ENCODE results near the gene PCNT. TPM values are rescaled to one million over a fixed set of nuclear protein-coding genes. Genes with fewer than 3 reads are reported as not detected.

PCNT gene
- total and polyA plus RNA-seq, 9 of the 15 experiments (the other 6 are each of a cell fraction or from before 2014, with no cell fraction given): 9.1 to 53.5 (median 31.3) TPM

- TF ChIP-seq UBTF (IDR thresholded peaks at IDR 0.05; ENCODE audit: borderline replicate concordance in 1 of 2, low read depth in 2 of 2, low read length in 2 of 2) (no peak), KHSRP (IDR thresholded peaks at IDR 0.05) (no peak), RNF219 (CRISPR knock-in tag; IDR thresholded peaks at IDR 0.05) (no peak), MNT (conservative IDR thresholded peaks at IDR 0.05) (no peak)
Measured at GRCh38 chr21:46477765-46478164, 153.8 kb downstream of the PCNT start (continued).
